ENCODE results near the gene AIRE. TPM values are rescaled to one million over a fixed set of nuclear protein-coding genes. Genes with fewer than 3 reads are reported as not detected.

Gene AIRE
- total RNA-seq, 6 experiments from 2014 or later: 0.05 to 0.12 TPM; not detected in 4

- no peak for DNase-seq
- no peaks in the 10 kb centered on the region for H3K36me3 Mint-ChIP-seq (ENCODE audit: low read depth)
- peaks cover 15% of the 10 kb centered on the region for H3K4me1 Mint-ChIP-seq (ENCODE audit: low read depth)
- no peak for TF ChIP-seq CTCF (IDR thresholded peaks at IDR 0.05)
- H3K9me3 Mint-ChIP-seq: no peaks in the 10 kb centered on the region
- H3K4me3 Mint-ChIP-seq: no peak overlapping the region
- no peak overlapping the region for H3K27ac Mint-ChIP-seq
- H3K27me3 Mint-ChIP-seq (ENCODE audit: insufficient read depth): peaks cover 5% of the 10 kb centered on the region
These were observed 20.0 kb downstream of the AIRE start for GRCh38 chr21:44305691-44306090.

- Mint-ChIP-seq H3K27me3 (ENCODE audit: insufficient read depth) (peaks cover 2% of the 10 kb centered on the region), H3K36me3 (ENCODE audit: low read depth) (peaks cover 7% of the 10 kb centered on the region), H3K4me3 (no peak overlapping the region), H3K9me3 (no peaks in the 10 kb centered on the region), H3K27ac (no peak overlapping the region), H3K4me1 (ENCODE audit: low read depth) (peaks cover 7% of the 10 kb centered on the region)
- no peak for DNase-seq
- no peak for TF ChIP-seq CTCF (IDR thresholded peaks at IDR 0.05)
These were observed 21.4 kb downstream of the AIRE start for GRCh38 chr21:44306936-44307704.

- Mint-ChIP-seq H3K36me3 (ENCODE audit: low read depth) (peaks cover 7% of the 10 kb centered on the region), H3K9me3 (no peaks in the 10 kb centered on the region), H3K27me3 (ENCODE audit: insufficient read depth) (no peaks in the 10 kb centered on the region; the same call in 1 of the 2 replicates), H3K27ac (no peak overlapping the region), H3K4me1 (ENCODE audit: low read depth) (no peaks in the 10 kb centered on the region), H3K4me3 (no peak overlapping the region)
- DNase-seq: no peak
- TF ChIP-seq CTCF (IDR thresholded peaks at IDR 0.05): no peak
These were observed 25.2 kb downstream of the AIRE start for GRCh38 chr21:44310628-44311507.

GRCh38 chr21:44312089-44312488 is 26.4 kb downstream of the AIRE start:
- Mint-ChIP-seq H3K4me1 (ENCODE audit: low read depth) (no peaks in the 10 kb centered on the region), H3K4me3 (no peak overlapping the region), H3K9me3 (no peaks in the 10 kb centered on the region), H3K27me3 (ENCODE audit: insufficient read depth) (no peaks in the 10 kb centered on the region; the same call in 1 of the 2 replicates), H3K36me3 (ENCODE audit: low read depth) (peaks cover 11% of the 10 kb centered on the region), H3K27ac (no peak overlapping the region)
- no peak for TF ChIP-seq CTCF (IDR thresholded peaks at IDR 0.05)
- no peak for DNase-seq

- peaks cover 11% of the 10 kb centered on the region for H3K36me3 Mint-ChIP-seq (ENCODE audit: low read depth)
- TF ChIP-seq CTCF (IDR thresholded peaks at IDR 0.05): no peak
- H3K9me3 Mint-ChIP-seq: no peaks in the 10 kb centered on the region
- no peak overlapping the region for H3K27ac Mint-ChIP-seq
- H3K27me3 Mint-ChIP-seq (ENCODE audit: insufficient read depth): no peaks in the 10 kb centered on the region; the same call in 1 of the 2 replicates
- H3K4me1 Mint-ChIP-seq (ENCODE audit: low read depth): no peaks in the 10 kb centered on the region
- H3K4me3 Mint-ChIP-seq: no peak overlapping the region
- no peak for DNase-seq
These were observed 27.0 kb downstream of the AIRE start for GRCh38 chr21:44312716-44313115.

Data from HFFc6 (cell line).